IMR-90 (cell line): ENCODE data around the gene RC3H1.

Experiments used
- CEBPB ChIP-seq: IDR thresholded peaks from 2 replicates; pipeline ENCODE4 v1.6.1; 2012; ENCODE audit warnings: low read depth, low read length, improper control_type of control experiment
- CTCF ChIP-seq: conservative IDR thresholded peaks from 2 replicates; pipeline ENCODE4 v1.5.1; 2012; ENCODE audit warnings: mild to moderate bottlenecking, low read depth, low read length, improper control_type of control experiment
- FOS ChIP-seq: fragments of 150-350 bp; IDR thresholded peaks from 2 replicates; pipeline ENCODE4 v1.6.1; 2016; ENCODE audit warnings: low read depth, low read length
- MAFK ChIP-seq: IDR thresholded peaks from 2 replicates; pipeline ENCODE4 v1.6.1; 2012; ENCODE audit warnings: low read depth, low read length, improper control_type of control experiment
- MXI1 ChIP-seq: IDR thresholded peaks from 2 replicates; pipeline ENCODE4 v1.6.1; 2012; ENCODE audit warnings: low read depth, mild to moderate bottlenecking, low read length, moderate library complexity, borderline replicate concordance
- POLR2A ChIP-seq: IDR thresholded peaks from 2 replicates; pipeline ENCODE4 v1.6.1; 2012; ENCODE audit warnings: mild to moderate bottlenecking, low read depth, low read length
- RCOR1 ChIP-seq: IDR thresholded peaks from 2 replicates; pipeline ENCODE4 v1.6.1; 2012; ENCODE audit warnings: mild to moderate bottlenecking, low read length, improper control_type of control experiment; ENCODE audit not compliant: insufficient replicate concordance
- SMC3 ChIP-seq: fragments of 150-350 bp; IDR thresholded peaks from 2 replicates; pipeline ENCODE4 v1.6.1; 2016; ENCODE audit warnings: low read depth, mild to moderate bottlenecking, antibody characterized with exemption, low read length, moderate library complexity
- USF2 ChIP-seq: fragments of 150-350 bp; IDR thresholded peaks from 2 replicates; pipeline ENCODE4 v1.6.1; 2017; ENCODE audit warnings: mild to moderate bottlenecking, antibody characterized with exemption, low read length, low read depth

- no peak for TF ChIP-seq CTCF
- no peak for TF ChIP-seq POLR2A
- TF ChIP-seq MXI1: no peak
- no peak for TF ChIP-seq USF2
- no peak for TF ChIP-seq CEBPB
- TF ChIP-seq MAFK: no peak
- no peak for TF ChIP-seq RCOR1
- TF ChIP-seq SMC3: no peak
- no peak for TF ChIP-seq FOS
These were observed 14.6 kb upstream of the RC3H1 start for GRCh38 chr1:174036798-174037197.
